ENCODE measurements around the gene PANK3. TPM values are rescaled to one million over a fixed set of nuclear protein-coding genes. Genes with fewer than 3 reads are reported as not detected.
"Not testable (repeated sequence)": the region's sequence is repeated elsewhere in the genome, so short reads cannot be mapped to it uniquely, and the experiment has no call there.

PANK3 gene
- total RNA-seq, 4 donors from 2014 or later = 29.7 to 94.8 (median 73.1) TPM

DNA sequence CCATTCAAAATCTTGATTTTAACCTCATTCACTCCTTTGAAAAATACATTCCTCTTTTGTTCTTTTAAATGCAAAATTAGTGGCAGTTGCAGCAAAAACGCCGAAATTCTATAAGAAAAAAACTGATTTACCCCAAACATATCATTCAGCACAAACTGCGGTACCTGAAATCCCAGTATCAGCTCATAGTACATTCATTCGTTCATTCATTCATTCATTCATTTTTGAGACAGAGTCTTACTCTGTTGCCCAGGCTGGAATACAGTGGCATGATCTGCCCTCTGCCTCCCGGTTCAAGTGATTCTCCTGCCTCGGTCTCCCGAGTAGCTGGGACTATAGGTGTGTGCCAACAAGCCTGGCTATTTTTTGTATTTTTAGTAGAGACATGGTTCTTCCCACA, 29.6 kb downstream of the PANK3 start:
- H3K4me3 ChIP-seq = no peak overlapping the region
- no peak for TF ChIP-seq POLR2A (IDR thresholded peaks at IDR 0.05)
- TF ChIP-seq CTCF (IDR thresholded peaks at IDR 0.05) = no peak
- no peaks in the 10 kb centered on the region for H3K9me3 ChIP-seq
- peaks cover 0 to 33% (median 0%) of the 10 kb centered on the region in 3 donors for H3K36me3 ChIP-seq
- H3K4me1 ChIP-seq = no peaks in the 10 kb centered on the region
- no peak for DNase-seq
- H3K27ac ChIP-seq = no peak overlapping the region
- no peaks in the 10 kb centered on the region for H3K27me3 ChIP-seq

DNA sequence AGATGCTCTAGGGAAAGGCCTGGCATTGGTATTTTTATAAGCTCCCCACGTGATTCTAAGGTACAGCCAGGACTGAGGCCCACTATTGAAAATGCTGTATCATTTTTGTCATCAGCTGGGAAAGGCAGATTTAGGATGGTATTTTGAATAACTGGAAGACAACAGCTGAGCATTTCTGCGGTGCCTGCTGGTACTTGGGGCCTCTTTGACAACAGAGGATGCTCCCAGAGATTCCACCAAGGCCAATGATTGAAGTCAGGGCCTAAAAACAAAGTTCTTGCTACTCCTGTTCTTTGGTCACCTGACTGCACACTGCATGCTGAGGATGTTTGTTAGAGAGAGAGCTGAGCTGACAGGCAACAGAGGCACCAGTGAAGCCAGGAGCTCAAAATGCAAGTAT, 42.0 kb downstream of the PANK3 start:
- Histone ChIP-seq H3K4me3 (no peak overlapping the region), H3K27ac (no peak overlapping the region), H3K36me3 (no peaks in the 10 kb centered on the region), H3K9me3 (no peaks in the 10 kb centered on the region), H3K4me1 (no peaks in the 10 kb centered on the region), H3K27me3 (no peaks in the 10 kb centered on the region)
- no peak for DNase-seq
- no peak for TF ChIP-seq POLR2A (IDR thresholded peaks at IDR 0.05)

DNA sequence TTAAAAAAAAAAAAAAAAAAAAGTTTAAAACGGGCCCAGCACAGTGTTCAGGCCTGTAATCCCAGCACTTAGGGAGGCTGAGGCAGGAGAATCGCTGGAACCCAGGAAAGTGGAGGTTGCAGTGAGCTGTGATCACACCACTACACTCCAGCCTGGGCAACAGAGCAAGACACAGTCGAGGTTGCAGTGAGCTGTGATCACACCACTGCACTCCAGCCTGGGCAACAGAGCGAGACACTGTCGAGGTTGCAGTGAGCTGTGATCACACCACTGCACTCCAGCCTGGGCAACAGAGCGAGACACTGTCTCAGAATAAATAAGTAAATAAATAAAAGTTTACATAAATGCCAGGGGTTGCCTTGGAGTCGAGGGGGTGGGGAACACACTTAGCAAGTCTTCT, 44.8 kb downstream of the PANK3 start:
- H3K4me3 ChIP-seq, DNase-seq, H3K4me1 ChIP-seq, H3K27ac ChIP-seq, H3K36me3 ChIP-seq, H3K9me3 ChIP-seq: not testable (repeated sequence)
- H3K27me3 ChIP-seq = peaks cover 0 to 11% of the 10 kb centered on the region in 2 donors

- H3K4me1 ChIP-seq = peaks cover 0 to 8% (median 0%) of the 10 kb centered on the region in 4 donors
- no peak for TF ChIP-seq CTCF (IDR thresholded peaks at IDR 0.05)
- no peak for TF ChIP-seq POLR2A (IDR thresholded peaks at IDR 0.05)
- no peaks in the 10 kb centered on the region for H3K36me3 ChIP-seq
- H3K4me3 ChIP-seq = no peak overlapping the region
- H3K27ac ChIP-seq = no peak overlapping the region
- no peak for DNase-seq
- peaks cover 0 to 11% of the 10 kb centered on the region in 2 donors for H3K27me3 ChIP-seq
- H3K9me3 ChIP-seq = no peaks in the 10 kb centered on the region
Measured at GRCh38 chr5:168531987-168532864, 46.9 kb downstream of the PANK3 start.

DNA sequence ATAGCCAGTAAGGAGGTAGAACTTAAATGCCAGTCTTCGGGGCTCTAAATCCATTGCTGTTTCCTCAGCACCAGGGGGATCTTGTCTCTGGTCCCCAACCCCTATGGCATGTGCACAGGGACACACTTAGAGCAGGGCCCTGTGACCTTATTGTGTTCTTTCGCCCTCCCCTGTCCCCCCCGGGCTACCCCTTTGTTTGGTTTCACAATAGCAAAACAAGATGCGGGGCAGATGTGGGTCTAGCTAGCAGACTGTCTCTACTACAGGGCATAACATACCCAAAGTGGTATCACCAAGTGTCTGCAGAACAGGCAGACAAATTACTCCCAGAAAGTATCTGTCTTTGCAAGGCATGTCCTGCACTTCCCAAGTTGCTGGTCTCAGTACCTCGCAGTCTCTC, 48.0 kb downstream of the PANK3 start:
- H3K27me3 ChIP-seq = peaks cover 0 to 11% of the 10 kb centered on the region in 2 donors
- H3K36me3 ChIP-seq = no peaks in the 10 kb centered on the region
- no peaks in the 10 kb centered on the region for H3K9me3 ChIP-seq
- no peak overlapping the region for H3K27ac ChIP-seq
- no peak for DNase-seq
- peaks cover 0 to 8% (median 0%) of the 10 kb centered on the region in 4 donors for H3K4me1 ChIP-seq
- H3K4me3 ChIP-seq = no peak overlapping the region
- TF ChIP-seq POLR2A (IDR thresholded peaks at IDR 0.05) = no peak
- no peak for TF ChIP-seq CTCF (IDR thresholded peaks at IDR 0.05)

DNA sequence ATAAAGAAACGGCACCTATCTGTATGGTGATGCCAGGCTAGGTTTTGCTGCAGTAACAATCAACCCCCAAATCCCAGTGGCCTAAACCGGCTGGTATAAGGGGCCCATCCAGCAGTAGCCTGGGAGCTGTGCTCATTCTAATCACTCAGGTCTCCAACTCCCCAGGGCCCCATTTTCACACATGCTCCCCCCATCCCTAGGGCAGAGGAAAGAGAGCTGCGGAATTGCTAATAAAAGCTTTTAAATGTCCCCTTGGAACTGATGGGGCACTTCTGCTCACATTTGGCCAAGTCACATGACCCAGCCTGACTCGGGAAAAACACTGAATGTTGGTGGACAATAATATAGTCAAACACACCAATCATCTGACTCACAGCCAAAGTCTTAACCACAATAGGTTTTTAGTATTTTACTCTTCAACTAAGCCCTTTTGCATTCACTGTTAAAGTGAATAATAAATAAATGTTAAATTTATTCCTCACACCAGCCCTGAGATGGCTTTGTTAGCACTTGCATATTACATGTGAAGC, 48.5 kb downstream of the PANK3 start:
- H3K4me3 ChIP-seq = no peak overlapping the region
- H3K9me3 ChIP-seq = no peaks in the 10 kb centered on the region
- H3K36me3 ChIP-seq = no peaks in the 10 kb centered on the region
- H3K4me1 ChIP-seq = peaks cover 0 to 8% (median 0%) of the 10 kb centered on the region in 4 donors
- TF ChIP-seq CTCF (IDR thresholded peaks at IDR 0.05) (no peak), POLR2A (IDR thresholded peaks at IDR 0.05) (no peak)
- no peak for DNase-seq
- H3K27ac ChIP-seq = no peak overlapping the region
- peaks cover 0 to 11% of the 10 kb centered on the region in 2 donors for H3K27me3 ChIP-seq
